Lower leg skin (tissue), 4 donors: ENCODE measurements around the gene ISCU. TPM values are rescaled to one million over a fixed set of nuclear protein-coding genes. Genes with fewer than 3 reads are reported as not detected.

Experiments used
- DNase-seq, 2 donors: peaks; one replicate each; pipeline ENCODE4 v3.0.0-alpha.2; 2019; ENCODE audit warnings: low spot score in 2 of 2
- H3K4me3 ChIP-seq: fragments of 200-600 bp; sonication (generic); 2 replicates; pipeline ENCODE4 v1.5.1; 2017; ENCODE audit warnings: mild to moderate bottlenecking, low read depth; ENCODE audit not compliant: poor library complexity, severe bottlenecking
- CTCF ChIP-seq, 3 donors: fragments of 450-650 bp; IDR thresholded peaks; one replicate each; pipeline ENCODE4 v1.5.1; 2016; ENCODE audit warnings: antibody characterized with exemption in 3 of 3, mild to moderate bottlenecking in 3 of 3, moderate library complexity in 2 of 3
- POLR2A ChIP-seq, 2 donors: fragments of 450-650 bp; IDR thresholded peaks; one replicate each; pipeline ENCODE4 v1.6.1; 2016 to 2017; ENCODE audit warnings: antibody characterized with exemption in 2 of 2, mild to moderate bottlenecking in 1 of 2, moderate library complexity in 1 of 2
- WGBS, 2 donors: methylation state at CpG; one replicate each; pipeline ENCODE4 v1.1.5; 2018; 5-methylcytosine and 5-hydroxymethylcytosine counted together
- intact Hi-C: fragments of 100-400 bp; cut with DNase I; formaldehyde crosslinking; loops from one replicate; pipeline ENCODE4 v1.15.0; 2023; ENCODE audit warnings: low total_unique reads
- total RNA-seq, 4 donors: library from RNA; depleted of rRNA; stranded (reverse); fragments of >200 nt; gene quantifications; one replicate each; pipeline ENCODE4 v1.1.0, GENCODE V29; 2016

The ISCU gene
- total RNA-seq, 4 donors from 2014 or later = 94.7 to 175 (median 137) TPM

- peak; percentile 70 to 94 for DNase-seq
- intact Hi-C loops = loop anchor here (10.0 kb wide), 1 partner anchor 534 kb away; the partner anchor contains the start of genes ALKBH2 and UNG
- WGBS, 2 donors = 0 to 1% methylated on average over 57 of the region's 57 CpGs
- TF ChIP-seq POLR2A (IDR thresholded peaks at IDR 0.05) (no peak), CTCF (IDR thresholded peaks at IDR 0.05) (no peak)
- peak within 1 kb of the TSS; percentile 88 for H3K4me3 ChIP-seq
Observed at GRCh38 chr12:108560752-108561719, 1.4 kb upstream of the ISCU start, which contains the start of gene SART3. TSS of gene SART3 (minus strand) at chr12:108561173. CDS start at chr12:108561154, 19 bp downstream.

GRCh38 chr12:108561852-108562347 lies 496 bp upstream of the ISCU start:
- intact Hi-C loops = loop anchor here (10.0 kb wide), 1 partner anchor 533 kb away; the partner anchor contains the start of genes ALKBH2 and UNG
- H3K4me3 ChIP-seq = peak overlapping the region; percentile 12
- DNase-seq = no peak
- 0 to 1% methylated on average over 20 of the region's 20 CpGs for WGBS, 2 donors
- TF ChIP-seq CTCF (IDR thresholded peaks at IDR 0.05) = no peak
- TF ChIP-seq POLR2A (IDR thresholded peaks at IDR 0.05) = no peak

- peak; percentile 82 to 95 for DNase-seq
- peak in 1 of 3 donors; percentile 65 for TF ChIP-seq CTCF (IDR thresholded peaks at IDR 0.05)
- TF ChIP-seq POLR2A (IDR thresholded peaks at IDR 0.05) = no peak
- 2% methylated on average over 14 of the region's 14 CpGs for WGBS, 2 donors
- H3K4me3 ChIP-seq = peak overlapping the region; percentile 83
- intact Hi-C loops = loop anchor here (10.0 kb wide), 1 partner anchor 532 kb away; the partner anchor contains the start of genes ALKBH2 and UNG
Observed at GRCh38 chr12:108563136-108563803, 874 bp downstream of the ISCU start.

GRCh38 chr12:108563804-108564151 lies 1.4 kb downstream of the ISCU start:
- no peak overlapping the region for H3K4me3 ChIP-seq
- WGBS, 2 donors = 0 to 3% methylated on average over 1 of the region's 1 CpG
- intact Hi-C loops = loop anchor here (10.0 kb wide), 1 partner anchor 531 kb away; the partner anchor contains the start of genes ALKBH2 and UNG
- TF ChIP-seq POLR2A (IDR thresholded peaks at IDR 0.05) (no peak), CTCF (IDR thresholded peaks at IDR 0.05) (no peak)
- no peak for DNase-seq

- TF ChIP-seq POLR2A (IDR thresholded peaks at IDR 0.05) = no peak
- TF ChIP-seq CTCF (IDR thresholded peaks at IDR 0.05) = no peak
- no peak for DNase-seq
- H3K4me3 ChIP-seq = no peak overlapping the region
- intact Hi-C loops = loop anchor here (5.0 to 10.0 kb wide), 2 partner anchors 48 to 530 kb away; partner anchors contain the start of genes ALKBH2 and UNG
Observed at GRCh38 chr12:108564724-108565123, 2.3 kb downstream of the ISCU start.
